Hepatocyte (in vitro differentiated cells): ENCODE measurements around the gene VIPAS39.
"Not testable (repeated sequence)": the region's sequence is repeated elsewhere in the genome, so short reads cannot be mapped to it uniquely, and the experiment has no call there.

Experiments
- CTCF ChIP-seq: fragments of 200-600 bp; sonication (generic); IDR thresholded peaks from 2 replicates; pipeline ENCODE4 v1.5.1; 2016; ENCODE audit warnings: antibody characterized with exemption, mild to moderate bottlenecking; ENCODE audit not compliant: poor library complexity
- EZH2 ChIP-seq: fragments of 200-600 bp; sonication (generic); IDR thresholded peaks from 2 replicates; pipeline ENCODE4 v1.6.1; 2016; ENCODE audit warnings: antibody characterized with exemption, mild to moderate bottlenecking, borderline replicate concordance

DNA sequence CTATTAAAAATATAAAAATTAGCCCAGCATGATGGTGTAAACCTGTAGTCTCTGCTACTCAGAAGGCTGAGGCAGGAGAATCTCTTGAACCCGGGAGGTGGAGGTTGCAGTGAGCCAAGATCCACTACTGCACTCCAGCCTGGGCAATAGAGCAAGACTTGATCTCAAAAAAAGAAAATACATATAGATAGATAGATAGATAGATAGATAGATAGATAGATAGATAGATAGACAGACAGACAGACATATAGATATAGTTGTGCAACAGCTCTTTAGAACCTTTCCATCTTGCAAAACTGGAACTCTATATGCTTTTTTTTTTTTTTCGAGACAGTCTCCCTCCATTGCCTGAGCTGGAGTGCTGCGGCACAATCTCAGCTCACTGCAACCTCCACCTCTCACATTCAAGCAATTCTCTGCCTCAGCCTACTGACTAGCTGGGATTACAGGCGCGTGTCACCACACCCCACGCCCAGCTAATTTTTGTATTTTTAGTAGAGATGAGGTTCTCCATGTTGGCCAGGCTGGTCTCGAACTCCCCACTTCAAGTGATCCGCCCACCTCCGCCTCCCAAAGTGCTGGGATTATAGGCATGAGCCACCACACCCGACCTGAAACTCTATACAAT is 41.9 kb downstream of the VIPAS39 start:
- TF ChIP-seq CTCF, EZH2: not testable (repeated sequence)
